ENCODE measurements around the gene SRCAP.

DNA sequence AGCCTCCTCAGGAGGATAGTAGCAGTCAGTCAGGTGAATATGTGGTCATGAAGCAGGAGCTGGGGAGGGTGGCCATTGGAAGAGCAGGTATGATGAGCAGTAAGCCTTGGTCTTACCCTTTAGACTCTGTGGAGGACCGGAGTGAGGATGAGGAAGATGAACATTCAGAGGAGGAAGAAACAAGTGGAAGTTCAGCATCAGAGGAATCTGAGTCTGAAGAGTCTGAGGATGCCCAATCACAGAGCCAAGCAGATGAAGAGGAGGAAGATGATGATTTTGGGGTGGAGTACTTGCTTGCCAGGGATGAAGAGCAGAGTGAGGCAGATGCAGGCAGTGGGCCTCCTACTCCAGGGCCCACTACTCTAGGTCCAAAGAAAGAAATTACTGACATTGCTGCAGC lies 12.7 kb downstream of the SRCAP start:
- no peak for TF ChIP-seq POLR2A (IDR thresholded peaks at IDR 0.05)
- TF ChIP-seq EP300 (IDR thresholded peaks at IDR 0.05) = no peak
- TF ChIP-seq CTCF (IDR thresholded peaks at IDR 0.05) = no peak
- TF ChIP-seq POLR2AphosphoS5 (IDR thresholded peaks at IDR 0.05) = no peak
